ENCODE results near the gene DKK1. TPM values are rescaled to one million over a fixed set of nuclear protein-coding genes. Genes with fewer than 3 reads are reported as not detected.
A peak's percentile ranks its signal among the peaks of the same experiment; 100 is the strongest.

The DKK1 gene
- polyA plus RNA-seq (2011; rRNA removed) (21.9 and 35.2 TPM in 2 replicates), polyA minus RNA-seq (2011; rRNA and poly(A)+ RNA removed) (18.2 and 26.0 TPM in 2 replicates)

DNA sequence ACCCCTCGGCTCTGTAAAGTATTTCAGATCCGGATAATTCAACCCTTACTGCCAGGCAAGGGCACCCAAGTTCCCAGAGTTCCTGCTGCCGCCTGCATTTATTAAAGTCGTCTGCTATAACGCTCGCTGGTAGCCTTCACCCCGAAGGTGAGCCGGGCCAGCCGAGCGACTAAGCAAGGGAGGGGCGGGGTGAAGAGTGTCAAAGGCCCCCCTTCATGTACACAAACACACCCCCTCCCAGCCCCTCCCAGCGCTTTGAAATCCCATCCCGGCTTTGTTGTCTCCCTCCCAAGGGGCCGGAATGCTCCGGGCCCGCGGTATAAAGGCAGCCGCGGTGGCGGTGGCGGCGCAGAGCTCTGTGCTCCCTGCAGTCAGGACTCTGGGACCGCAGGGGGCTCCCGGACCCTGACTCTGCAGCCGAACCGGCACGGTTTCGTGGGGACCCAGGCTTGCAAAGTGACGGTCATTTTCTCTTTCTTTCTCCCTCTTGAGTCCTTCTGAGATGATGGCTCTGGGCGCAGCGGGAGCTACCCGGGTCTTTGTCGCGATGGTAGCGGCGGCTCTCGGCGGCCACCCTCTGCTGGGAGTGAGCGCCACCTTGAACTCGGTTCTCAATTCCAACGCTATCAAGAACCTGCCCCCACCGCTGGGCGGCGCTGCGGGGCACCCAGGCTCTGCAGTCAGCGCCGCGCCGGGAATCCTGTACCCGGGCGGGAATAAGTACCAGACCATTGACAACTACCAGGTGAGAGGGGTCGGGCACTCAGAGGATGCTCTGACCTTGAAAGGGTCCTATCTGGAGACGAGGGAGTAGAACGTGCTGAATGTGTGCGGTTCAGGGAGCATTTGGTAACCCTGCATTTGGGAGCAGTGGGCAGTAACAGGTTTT, at the start of gene DKK1:
DKK1 (plus strand) TSS at position 349 of the 889 bp plus-strand sequence; CDS start at position 503, 154 bp downstream.
- DNase-seq (ENCODE audit: low read depth, low spot score), result no peak
- Histone ChIP-seq H3K27me3 (ENCODE audit: control insufficient read depth, insufficient read depth, low read length) (no peaks in the 10 kb centered on the region), H3K27ac (ENCODE audit: low read depth, low read length) (peak within 1 kb of the TSS; percentile 79), H3K4me3 (ENCODE audit: low read depth, low read length) (peak within 1 kb of the TSS; percentile 95), H3K9me3 (ENCODE audit: control insufficient read depth, insufficient read depth, low read length) (no peaks in the 10 kb centered on the region; the same call in 1 of the 2 replicates)
- POLR2A ChIA-PET, result interaction anchor here (0.9 to 1.2 kb wide), 3 partner anchors 129 to 173 kb away, joined by 3 to 6 read pairs (median 3); no protein-coding TSS in a partner anchor
- CTCF ChIA-PET, result interaction anchor here (0.6 to 13.0 kb wide), 27 partner anchors 8 to 423 kb away, joined by 3 to 472 read pairs (median 4); no protein-coding TSS in a partner anchor
- peak; percentile 89 for TF ChIP-seq CTCF (IDR thresholded peaks at IDR 0.05; ENCODE audit: low read depth, low read length)

- Histone ChIP-seq H3K27ac (ENCODE audit: low read depth, low read length) (no peak overlapping the region), H3K9me3 (ENCODE audit: control insufficient read depth, insufficient read depth, low read length) (no peaks in the 10 kb centered on the region), H3K27me3 (ENCODE audit: control insufficient read depth, insufficient read depth, low read length) (no peaks in the 10 kb centered on the region), H3K4me3 (ENCODE audit: low read depth, low read length) (no peak overlapping the region)
- ChIA-PET POLR2A (no interaction called here), CTCF (interaction anchor here (1.4 to 1.8 kb wide), 2 partner anchors 10 to 43 kb away, joined by 3 to 4 read pairs; no protein-coding TSS in a partner anchor)
- DNase-seq (ENCODE audit: low read depth, low spot score), result no peak
- TF ChIP-seq CTCF (IDR thresholded peaks at IDR 0.05; ENCODE audit: low read depth, low read length), result no peak
Observed at GRCh38 chr10:52265131-52265926, 48.8 kb upstream of the DKK1 start.

DNA sequence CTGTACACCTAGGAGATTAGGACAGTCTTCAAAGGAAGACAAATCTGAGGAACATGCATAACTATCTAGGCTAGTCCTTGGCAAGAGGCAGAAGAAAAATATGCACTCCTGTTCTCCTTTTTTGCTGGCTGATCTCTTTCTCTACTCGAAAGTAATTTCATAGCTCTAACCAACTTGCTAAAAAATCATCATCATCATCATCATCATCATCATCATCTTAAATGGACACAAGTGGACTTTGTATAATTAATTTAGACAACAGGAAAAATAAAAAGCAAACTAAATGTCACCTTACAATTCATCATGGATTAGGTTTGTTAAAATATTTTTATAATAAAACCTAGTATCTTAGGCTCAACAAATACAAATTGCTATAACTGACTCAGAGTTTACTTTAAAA, 47.2 kb upstream of the DKK1 start:
- Histone ChIP-seq H3K27ac (ENCODE audit: low read depth, low read length) (no peak overlapping the region), H3K27me3 (ENCODE audit: control insufficient read depth, insufficient read depth, low read length) (no peaks in the 10 kb centered on the region), H3K9me3 (ENCODE audit: control insufficient read depth, insufficient read depth, low read length) (no peaks in the 10 kb centered on the region), H3K4me3 (ENCODE audit: low read depth, low read length) (no peak overlapping the region)
- no peak for TF ChIP-seq CTCF (IDR thresholded peaks at IDR 0.05; ENCODE audit: low read depth, low read length)
- ChIA-PET CTCF (interaction anchor here (1.4 kb wide), 1 partner anchor 50 kb away, joined by 3 read pairs; no protein-coding TSS in a partner anchor), POLR2A (no interaction called here)
- no peak for DNase-seq (ENCODE audit: low read depth, low spot score)

- no peak for TF ChIP-seq CTCF (IDR thresholded peaks at IDR 0.05; ENCODE audit: low read depth, low read length)
- Histone ChIP-seq H3K27me3 (ENCODE audit: control insufficient read depth, insufficient read depth, low read length) (no peaks in the 10 kb centered on the region), H3K4me3 (ENCODE audit: low read depth, low read length) (no peak overlapping the region), H3K27ac (ENCODE audit: low read depth, low read length) (no peak overlapping the region), H3K9me3 (ENCODE audit: control insufficient read depth, insufficient read depth, low read length) (no peaks in the 10 kb centered on the region)
- ChIA-PET POLR2A (no interaction called here), CTCF (interaction anchor here (1.3 kb wide), 1 partner anchor 1205 kb away, joined by 3 read pairs; no protein-coding TSS in a partner anchor)
- no peak for DNase-seq (ENCODE audit: low read depth, low spot score)
Observed at GRCh38 chr10:52268790-52269189, 45.3 kb upstream of the DKK1 start.

All from AG04450 (cell line).